Esophagus mucosa (tissue), 1 donor: ENCODE data around the gene SLC26A6. TPM values are rescaled to one million over a fixed set of nuclear protein-coding genes. Genes with fewer than 3 reads are reported as not detected.
A peak's percentile ranks its signal among the peaks of the same experiment; 100 is the strongest.

Experiments
- ATAC-seq: fragments of 200-7000 bp; cut with Tn5 transposase; one replicate; pipeline ENCODE4 v1.9.1; 2020
- total RNA-seq: library from RNA; stranded (reverse); gene quantifications from one replicate; pipeline ENCODE4 v1.2.4, GENCODE V29; 2023
- donor health status: DM: yes; HTN: yes; CAD: no.

Gene SLC26A6
- total RNA-seq, 1 donor from 2014 or later: 7.9 TPM

DNA sequence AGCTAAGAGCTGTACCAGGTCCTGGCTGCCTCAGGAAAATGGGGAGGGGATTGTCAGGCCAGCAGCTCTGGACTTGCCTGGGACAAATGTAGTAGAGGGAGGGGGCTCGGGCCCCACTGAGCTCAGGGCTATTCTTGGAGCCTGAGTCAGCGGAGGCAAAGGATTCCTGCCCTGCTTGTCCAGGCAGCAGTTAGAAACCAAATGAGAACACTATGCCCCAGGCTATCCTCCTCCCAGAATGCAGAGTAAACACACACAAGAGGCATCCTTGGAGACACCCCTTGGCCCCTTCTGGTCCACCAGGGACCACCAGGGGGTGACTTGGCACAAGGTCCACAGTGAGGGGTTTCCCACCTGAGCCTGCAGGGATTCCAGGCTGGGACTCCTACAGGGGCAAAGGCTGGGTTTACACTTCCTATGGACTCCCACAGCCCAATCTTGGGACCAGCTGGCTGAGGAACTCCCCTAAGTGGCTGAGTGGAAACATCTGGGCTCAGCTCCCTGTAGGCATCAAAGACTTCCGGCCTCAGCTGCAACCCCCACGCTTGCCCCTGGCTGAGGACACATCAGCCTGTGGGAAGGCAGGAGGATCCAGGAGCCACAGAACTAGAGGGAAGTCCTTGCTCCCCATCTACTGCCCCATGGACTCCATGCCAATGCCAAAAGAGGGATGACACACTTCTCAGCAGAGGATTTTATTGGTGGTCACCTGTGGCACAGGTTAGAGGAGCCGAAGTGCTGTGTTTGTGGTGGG is 36.8 kb downstream of the SLC26A6 start:
- ATAC-seq: peak; percentile 55

DNA sequence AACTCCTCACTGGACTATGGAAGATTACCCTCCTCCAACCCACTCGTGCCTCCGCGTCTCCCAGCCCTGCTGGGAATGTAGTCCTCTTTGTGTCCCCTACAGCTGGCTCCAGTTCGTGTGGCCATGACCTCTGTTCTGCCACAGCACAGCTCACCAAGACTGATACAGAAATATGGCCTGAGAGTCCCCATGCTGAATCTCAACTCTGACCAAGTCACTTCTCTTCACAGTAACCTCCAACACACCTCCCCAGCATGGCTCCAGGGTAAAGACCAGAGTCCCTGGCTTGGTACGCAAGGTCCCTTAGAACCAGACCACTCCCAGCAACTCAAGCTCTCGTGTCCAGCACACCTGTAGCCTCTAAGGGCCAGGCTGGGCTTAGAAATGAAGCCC is 37.9 kb downstream of the SLC26A6 start:
- no peak for ATAC-seq

DNA sequence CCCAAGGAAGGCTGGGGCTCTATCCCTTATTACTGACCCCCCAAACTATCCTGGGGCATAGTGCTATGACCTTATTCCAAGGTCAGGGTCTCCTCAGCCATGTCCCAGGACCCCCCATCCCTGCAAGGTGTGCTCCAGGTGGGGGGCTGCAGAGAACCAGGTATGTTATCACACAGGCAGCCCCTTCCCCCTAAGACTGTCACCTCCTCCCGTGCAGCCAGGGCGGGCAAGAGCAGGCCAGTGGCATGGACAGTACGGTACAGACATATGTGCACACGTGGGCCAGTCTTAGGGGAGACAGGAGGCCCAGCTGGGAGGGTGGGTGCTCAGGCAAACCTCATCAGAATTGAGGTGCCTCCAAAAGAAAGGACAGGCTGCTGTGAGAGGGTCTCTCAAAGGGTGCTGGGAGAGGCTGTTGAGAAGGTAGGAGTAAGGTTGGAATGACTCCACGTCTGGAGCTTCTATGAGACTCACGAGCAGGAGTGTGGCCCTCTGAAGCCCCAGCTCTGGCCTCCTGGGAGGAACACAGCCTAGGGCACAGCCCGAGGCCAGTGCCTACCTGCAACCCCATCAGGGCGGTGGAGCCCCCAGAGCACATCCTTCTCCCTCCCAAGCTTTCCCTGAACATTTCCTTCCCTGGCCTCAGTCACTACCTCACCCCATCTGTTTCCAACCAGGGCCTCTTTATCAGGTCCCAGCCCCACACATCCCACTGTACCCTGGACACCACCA is 38.4 kb downstream of the SLC26A6 start:
- no peak for ATAC-seq

DNA sequence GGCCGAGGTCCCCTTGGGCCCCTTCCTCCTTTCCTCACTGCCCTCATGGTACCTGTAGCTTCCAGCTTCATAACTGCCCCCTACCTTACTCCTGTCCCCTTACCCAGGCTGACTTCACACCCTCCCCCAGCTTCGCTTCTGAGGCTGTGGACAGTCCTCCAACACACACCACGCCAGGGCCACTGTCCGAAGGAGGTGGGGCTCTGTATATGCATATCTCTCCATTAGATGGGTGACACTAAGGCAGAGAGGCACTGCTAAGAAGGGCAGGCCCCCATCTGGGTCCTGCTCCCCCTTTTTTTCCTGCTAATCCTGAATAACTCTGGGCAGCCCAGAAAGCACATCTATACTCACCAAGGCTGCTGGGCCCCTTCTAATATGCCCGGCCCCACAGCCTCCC is 39.1 kb downstream of the SLC26A6 start:
- no peak for ATAC-seq

DNA sequence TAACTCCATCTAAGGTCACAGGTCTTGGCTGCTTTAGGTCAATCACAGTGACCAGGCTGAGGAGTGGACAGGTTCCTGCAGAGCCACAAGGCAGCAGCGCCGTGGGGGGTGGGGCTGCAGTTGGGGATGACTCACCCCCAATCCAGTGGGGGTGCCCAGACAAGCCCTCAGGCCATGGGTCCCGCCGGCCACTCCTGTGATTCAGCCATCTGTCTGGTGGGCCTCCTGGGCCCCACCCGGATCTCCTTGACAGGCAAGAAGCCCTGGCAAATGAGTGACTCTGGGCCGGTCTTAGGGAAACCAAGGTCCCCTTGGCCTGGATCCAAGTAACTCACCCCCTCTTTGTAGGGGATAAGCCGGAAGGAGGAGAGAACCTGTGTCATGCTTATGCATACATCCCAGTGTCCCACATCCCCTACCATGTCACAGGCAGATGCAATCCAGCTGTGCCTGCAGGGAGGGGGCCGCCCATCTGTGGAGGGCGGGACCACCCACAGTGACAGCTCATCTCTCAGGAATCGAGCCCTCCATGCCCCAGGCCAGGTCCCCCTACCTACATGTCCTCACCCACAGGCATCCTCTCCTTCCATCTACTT is 39.6 kb downstream of the SLC26A6 start:
- ATAC-seq: peak; percentile 36

DNA sequence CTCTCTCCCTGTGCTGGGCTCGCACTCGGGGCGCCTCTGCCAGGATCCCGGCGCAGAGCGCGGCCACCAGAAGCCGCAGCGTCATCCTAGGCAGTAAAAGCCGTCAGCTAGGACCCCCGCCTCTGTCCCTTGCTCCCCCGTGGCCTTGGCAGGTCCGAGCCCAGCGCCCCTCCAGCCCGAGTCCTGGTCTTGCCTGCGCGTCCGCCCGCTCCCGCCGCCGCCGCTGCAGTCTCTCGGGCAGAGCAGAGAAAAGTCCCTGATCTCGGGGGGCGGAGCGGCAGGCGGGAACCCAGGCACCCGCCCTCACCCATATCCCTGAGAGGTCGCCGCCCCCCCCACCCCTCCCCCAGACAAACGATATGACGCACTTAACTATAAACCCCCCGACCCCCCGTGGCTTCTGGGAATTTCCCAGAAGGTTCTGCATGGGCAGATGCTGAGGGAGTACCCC is 40.2 kb downstream of the SLC26A6 start, which contains the start of gene COL7A1:
Gene COL7A1, minus strand, starts transcription at position 255 of the 451 bp plus-strand sequence. Its CDS starts 170 bp downstream, at position 85.
- ATAC-seq: no peak

DNA sequence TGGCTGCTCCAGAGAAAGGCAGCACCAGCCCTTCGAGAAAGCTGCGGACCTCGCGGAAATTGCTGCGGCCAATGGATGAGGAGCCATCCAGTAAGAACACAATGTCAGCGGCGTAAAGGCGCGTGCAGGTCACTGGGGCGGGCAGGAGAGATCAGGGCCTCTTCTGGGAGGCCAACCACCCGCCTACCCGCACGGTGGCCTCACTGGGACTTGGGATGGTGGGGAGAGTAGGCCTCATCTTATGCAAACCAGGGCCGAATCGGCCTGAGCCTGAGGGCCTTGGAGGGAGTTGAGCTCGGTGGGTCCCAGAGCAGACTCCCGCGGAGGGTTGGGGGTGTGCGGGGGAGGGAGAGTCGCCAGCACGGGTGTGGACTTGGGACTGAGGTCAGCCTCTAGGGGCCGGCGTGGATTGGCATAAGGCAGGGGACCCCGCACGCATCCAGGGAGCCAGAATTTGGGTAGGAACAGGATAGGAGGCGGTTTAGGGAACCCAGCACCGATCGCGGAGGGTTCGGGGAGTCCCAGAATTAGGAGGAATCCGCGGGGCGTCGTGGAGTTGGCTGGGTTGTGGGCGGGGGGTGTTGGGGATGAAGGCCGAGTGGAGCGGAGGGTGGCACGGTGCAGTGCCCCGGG is 40.7 kb downstream of the SLC26A6 start:
- ATAC-seq: no peak

DNA sequence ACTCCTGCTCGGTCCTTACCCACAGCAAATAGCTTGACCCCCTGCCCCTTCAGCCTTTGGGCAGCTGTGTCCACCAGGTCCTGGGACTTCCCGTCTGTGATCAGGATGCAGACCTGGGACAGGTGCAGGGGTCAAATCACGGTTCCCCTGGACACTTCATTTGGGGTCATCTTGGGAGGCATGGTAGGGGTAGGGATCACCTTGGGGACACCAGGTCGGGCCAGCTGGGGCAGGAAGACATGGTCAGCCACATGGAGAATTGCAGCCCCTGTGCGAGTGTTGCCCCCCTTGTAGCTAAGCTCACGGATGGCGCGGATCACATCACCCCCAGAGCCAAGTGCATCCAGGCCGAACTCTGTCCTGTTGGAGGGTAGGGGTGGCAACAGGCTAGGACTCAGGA is 41.9 kb downstream of the SLC26A6 start:
- no peak for ATAC-seq

DNA sequence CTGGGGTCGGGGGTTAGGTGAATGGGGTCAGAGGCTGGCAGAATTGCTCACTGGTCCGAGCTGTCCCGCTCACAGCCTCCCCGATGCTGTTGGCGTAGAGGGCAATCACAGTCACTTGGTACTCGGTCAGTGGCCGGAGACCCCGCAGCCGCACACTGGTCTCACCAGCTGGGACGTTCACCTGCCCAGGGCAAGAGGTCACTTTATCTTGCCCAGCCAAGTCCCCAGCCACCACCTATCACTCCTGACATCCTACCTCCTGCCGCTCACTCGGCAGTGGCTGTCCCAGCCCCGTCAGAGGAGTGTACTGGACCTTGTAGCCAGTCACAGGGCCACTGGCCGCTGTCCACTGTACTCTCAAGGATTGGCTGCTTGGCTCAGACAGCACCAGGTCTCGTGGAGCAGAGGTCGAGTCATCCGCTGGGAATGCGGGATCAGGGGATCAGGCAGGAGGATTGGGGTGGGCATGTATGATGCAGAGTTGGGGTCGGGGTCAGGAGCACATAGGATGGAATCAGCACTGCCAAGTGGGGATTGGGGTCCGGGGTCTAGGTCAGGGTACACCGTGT is 42.7 kb downstream of the SLC26A6 start:
- no peak for ATAC-seq

DNA sequence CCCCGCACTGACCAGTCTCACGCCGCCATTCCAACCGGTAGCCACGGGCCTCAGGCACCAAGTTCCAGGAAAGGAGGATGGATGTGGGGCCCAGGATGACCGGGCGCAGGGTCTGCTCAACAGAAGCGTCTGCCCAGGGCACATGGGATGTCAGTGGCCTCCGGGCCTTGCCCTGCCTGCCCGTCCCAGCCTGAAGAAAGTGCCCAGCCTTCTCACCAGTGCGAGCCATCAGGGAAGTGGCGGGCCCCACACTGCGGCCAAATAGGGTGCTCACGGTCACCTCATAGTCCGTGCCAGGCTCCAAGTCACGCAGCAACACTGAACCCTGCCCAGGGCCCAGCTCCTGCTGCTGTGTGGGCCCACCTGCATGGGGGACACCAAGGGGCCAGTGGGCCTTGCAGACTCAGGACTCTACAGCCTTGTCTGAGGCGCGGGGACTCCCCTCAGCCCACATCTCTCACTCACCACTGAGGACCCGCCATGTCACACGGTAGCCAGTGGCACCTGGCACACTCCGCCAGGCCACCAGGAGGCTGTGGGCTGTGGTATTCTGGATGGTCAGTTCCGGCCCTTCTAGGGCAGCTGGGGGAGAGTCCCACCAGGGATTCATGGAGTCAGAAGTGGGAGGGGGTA is 43.3 kb downstream of the SLC26A6 start:
- ATAC-seq: no peak

DNA sequence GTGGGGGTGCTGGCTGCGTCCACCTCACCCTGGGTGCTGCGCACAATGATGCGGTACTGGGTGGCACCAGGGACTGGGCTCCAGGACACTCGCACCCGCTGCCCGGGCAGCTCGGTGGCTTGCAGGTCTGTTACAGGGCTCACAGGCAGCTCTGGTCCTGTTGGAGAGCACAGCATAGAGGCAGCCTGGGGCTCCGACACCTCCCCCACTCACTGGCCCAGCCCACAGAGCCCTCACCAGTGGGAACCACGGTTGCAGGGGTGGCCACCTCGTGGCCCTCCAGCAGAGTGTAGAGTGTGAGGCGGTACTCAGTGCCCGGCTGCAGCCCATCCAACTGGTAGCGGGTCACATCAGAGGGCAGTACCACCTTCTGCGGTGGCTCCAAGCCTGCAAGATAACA is 43.8 kb downstream of the SLC26A6 start:
- ATAC-seq: no peak

DNA sequence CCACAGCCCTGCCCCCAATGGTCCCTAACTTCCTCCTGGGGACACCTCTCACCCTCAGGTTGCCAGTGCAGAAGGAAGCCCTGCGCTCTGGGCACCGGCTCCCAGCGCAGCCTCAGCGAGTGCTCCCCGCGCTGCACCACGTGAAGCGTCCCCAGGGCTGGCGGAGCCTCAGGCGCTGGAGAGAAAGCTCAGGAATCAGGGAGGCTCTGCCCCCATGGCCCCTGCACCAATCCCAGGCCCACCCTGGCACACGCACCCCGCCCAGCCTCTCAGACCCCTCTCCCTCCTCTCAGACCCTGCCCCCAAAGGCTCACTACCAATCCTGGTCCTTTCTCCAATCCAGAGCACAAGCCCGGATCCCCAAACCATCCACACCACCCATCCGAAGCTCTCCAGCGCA is 47.0 kb downstream of the SLC26A6 start:
- ATAC-seq: no peak

DNA sequence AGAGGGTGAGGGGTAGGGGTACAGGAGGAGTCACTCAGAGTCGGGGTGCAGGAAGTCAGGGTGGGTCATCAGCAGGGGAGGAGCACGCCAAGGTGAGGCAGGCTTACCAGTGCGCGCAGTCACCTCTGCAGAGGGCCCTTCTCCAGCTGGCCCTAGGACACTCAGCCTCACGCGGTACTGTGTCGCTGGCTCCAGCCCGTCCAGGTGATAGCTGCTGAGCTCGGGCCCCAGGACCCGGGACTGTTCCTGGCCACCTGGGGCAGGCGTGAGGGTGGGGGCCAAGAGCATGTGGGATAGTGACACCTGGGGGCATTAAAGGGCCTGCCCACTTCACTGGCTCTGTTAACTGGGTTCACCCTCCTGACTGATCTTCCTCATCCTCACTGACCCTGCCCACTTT is 47.6 kb downstream of the SLC26A6 start:
- ATAC-seq: no peak

DNA sequence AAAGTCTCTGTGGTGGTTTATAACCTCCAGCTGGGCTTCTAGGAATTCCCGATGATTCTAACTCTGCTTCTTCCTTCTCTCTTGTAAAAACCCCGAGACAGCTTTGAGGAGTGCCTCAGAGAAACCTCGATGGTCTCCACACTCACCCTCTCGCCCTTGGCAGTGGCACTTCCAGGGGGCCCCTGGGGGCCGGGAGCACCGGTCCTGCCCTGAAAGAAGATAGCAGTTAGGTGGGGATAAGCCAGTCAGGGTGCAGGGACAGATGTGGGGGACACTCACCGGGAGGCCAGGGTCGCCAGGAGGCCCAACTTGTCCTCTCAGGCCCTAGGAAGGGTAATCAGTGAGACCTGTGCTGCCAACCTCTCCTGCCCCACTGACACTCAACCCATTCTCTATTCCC is 49.9 kb downstream of the SLC26A6 start:
- no peak for ATAC-seq

DNA sequence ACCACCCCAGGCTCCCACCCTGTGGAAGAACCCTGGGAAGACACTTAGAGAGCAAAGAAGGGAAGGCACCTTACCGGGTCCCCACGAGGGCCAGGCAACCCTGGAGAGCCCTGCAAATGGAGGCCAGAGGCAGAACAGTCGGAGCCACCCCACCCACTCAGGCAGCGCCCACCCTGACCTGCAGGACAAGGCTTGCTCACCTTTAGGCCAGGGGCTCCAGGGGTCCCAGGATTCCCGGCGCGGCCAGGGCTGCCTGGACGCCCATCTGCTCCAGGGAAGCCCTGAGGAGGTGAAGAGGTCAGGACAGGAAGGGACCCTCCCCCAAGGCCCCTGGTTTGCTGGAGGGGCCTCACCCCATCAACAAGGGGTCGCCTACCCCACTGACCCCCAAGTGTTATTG is 50.4 kb downstream of the SLC26A6 start:
- no peak for ATAC-seq

DNA sequence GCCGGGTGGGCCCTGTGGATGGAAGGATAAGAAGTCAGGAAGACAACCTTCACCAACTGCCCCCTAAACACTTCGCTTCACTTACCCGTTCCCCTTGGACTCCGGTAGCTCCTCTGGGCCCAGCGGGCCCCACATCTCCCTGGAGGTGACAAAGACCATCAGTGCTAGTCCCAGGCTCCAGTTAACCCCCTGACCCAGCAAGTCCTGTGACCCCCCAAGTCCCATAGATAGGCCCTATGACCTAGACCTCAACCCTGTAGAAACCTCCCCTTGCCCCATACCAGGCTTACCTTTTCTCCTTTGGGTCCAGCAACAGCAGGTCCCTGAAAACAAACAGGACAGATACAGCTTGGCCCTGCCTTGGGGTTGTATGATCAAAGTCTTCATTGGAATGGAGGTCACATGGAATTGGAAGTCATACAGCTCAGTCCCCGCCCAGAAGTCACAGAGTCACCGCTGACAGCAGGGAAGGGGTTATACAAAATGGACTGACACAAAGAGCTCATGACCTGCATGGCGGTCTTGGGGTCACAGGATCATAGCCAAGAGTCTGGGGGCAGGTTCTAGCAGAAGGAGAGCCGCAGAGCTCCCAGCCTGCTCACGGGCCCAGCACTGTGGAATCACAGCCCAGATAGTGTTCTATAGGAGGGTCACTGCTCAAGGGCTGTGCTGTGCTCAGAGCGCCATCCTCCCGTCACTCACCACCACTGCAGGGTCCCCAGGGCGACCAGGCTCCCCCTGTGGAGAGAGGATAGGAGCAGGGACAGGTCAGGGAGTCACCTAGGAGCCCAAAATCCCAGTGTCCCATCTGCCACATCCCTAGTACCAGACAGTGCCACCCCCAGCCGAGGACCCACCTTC is 53.4 kb downstream of the SLC26A6 start:
- no peak for ATAC-seq

DNA sequence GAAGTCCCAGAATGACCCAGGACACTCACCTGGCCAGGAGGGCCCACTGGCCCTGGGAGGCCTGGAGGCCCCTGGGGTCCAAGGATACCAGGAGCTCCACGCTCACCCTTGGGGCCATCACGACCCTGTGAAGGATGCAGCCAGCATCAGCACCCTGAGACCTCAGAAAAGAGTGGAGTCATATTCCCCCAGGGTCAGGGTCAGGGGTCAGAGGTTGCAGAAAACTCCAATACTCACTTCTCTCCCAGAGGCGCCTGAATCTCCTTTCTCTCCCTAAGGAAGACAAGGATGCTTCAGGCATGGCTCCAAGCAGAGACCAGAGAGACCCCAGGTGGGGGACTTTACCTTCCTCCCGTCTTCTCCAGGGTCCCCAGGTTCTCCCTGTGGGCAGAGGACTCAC is 58.6 kb downstream of the SLC26A6 start:
- ATAC-seq: no peak
